ENCODE results near the gene OPCML.

The OPCML gene

DNA sequence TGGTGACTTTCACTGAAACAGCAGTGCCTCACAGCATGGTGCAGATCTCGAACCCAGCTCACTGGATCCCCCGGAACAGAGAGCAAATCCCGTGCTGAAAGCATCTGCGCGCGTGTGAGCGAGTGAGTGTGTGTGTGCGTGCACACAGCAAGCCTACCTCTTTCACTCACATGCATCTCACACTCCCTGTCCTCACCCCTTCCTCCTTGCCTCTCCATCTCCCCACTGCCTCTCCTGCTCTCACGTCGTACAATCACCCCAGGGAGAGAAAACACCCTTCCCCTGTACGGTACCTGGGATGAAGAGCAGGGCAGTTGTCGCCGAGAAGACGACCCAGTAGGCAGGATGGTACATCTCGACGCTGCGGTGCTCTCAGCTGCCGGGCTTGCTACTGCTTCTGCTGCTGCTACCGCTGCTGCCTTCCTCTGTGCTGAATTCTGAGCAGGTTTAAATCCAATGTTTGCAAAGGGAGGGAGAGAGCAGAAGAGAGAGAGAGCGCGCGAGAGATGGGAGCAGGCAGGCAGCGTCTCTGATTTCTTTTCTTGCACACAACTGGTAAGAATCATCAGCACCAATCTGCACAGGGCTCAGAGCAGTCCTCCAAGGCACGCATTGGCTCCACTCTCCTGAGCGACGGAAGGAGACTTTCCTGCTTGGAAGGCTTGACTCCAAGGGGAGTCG is at the start of gene OPCML:
TSS of gene OPCML (minus strand) at position 531 of the 681 bp plus-strand sequence.
- H3K4me3 ChIP-seq (ENCODE audit: low read depth, low read length): peak within 1 kb of the TSS; percentile 77
- H3K27ac ChIP-seq (ENCODE audit: low read depth, low read length): no peak within 1 kb of the TSS

GRCh38 chr11:133581091-133581490 is 48.8 kb upstream of the OPCML start:
- H3K36me3 ChIP-seq (ENCODE audit: control insufficient read depth, insufficient read depth, low read length): no peaks in the 10 kb centered on the region
- peaks cover 17% of the 10 kb centered on the region for H3K4me1 ChIP-seq (ENCODE audit: control insufficient read depth, insufficient read depth, low read length)
- no peak overlapping the region for H3K4me3 ChIP-seq (ENCODE audit: low read depth, low read length)
- no peaks in the 10 kb centered on the region for H3K27me3 ChIP-seq (ENCODE audit: control insufficient read depth, insufficient read depth, low read length)
- no peak overlapping the region for H3K9ac ChIP-seq (ENCODE audit: low read length)
- no peaks in the 10 kb centered on the region for H3K9me3 ChIP-seq (ENCODE audit: control insufficient read depth, insufficient read depth, low read depth, low read length)
- H3K27ac ChIP-seq (ENCODE audit: low read depth, low read length): no peak overlapping the region

More for the DNA sequence above, at the start of gene OPCML:
- H3K9ac ChIP-seq (ENCODE audit: low read length): peak within 1 kb of the TSS; percentile 41
- peaks cover 42% of the 10 kb centered on the region for H3K4me1 ChIP-seq (ENCODE audit: control insufficient read depth, insufficient read depth, low read length)
- H3K27me3 ChIP-seq (ENCODE audit: control insufficient read depth, insufficient read depth, low read length): peaks cover 56% of the 10 kb centered on the region
- no peaks in the 10 kb centered on the region for H3K9me3 ChIP-seq (ENCODE audit: control insufficient read depth, insufficient read depth, low read depth, low read length)
- no peaks in the 10 kb centered on the region for H3K36me3 ChIP-seq (ENCODE audit: control insufficient read depth, insufficient read depth, low read length)

GRCh38 chr11:133579165-133580031 is 47.1 kb upstream of the OPCML start:
- Histone ChIP-seq H3K27ac (ENCODE audit: low read depth, low read length) (no peak overlapping the region), H3K4me3 (ENCODE audit: low read depth, low read length) (no peak overlapping the region), H3K9me3 (ENCODE audit: control insufficient read depth, insufficient read depth, low read depth, low read length) (no peaks in the 10 kb centered on the region), H3K4me1 (ENCODE audit: control insufficient read depth, insufficient read depth, low read length) (peaks cover 22% of the 10 kb centered on the region), H3K27me3 (ENCODE audit: control insufficient read depth, insufficient read depth, low read length) (no peaks in the 10 kb centered on the region), H3K9ac (ENCODE audit: low read length) (no peak overlapping the region), H3K36me3 (ENCODE audit: control insufficient read depth, insufficient read depth, low read length) (no peaks in the 10 kb centered on the region)

DNA sequence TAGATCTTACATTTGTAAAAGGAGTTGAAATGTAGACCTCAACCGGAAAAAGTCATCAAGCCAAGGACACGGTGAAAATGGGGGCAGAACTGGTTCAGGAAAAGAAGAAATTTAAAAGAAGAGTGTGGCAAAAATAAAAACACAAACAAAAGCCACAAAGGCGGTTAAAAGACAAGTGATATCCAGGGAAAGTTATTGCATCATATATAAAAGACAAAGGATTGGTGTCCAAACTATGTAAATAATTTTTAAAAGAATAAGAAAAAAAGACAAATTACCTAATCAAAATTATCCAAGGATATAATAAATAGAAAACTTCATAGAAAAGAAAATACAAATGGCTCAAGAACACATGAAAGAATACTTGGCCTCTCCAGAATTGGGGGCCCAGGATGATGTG is 45.1 kb upstream of the OPCML start:
- Histone ChIP-seq H3K9ac (ENCODE audit: low read length) (no peak overlapping the region), H3K9me3 (ENCODE audit: control insufficient read depth, insufficient read depth, low read depth, low read length) (no peaks in the 10 kb centered on the region), H3K36me3 (ENCODE audit: control insufficient read depth, insufficient read depth, low read length) (no peaks in the 10 kb centered on the region), H3K27me3 (ENCODE audit: control insufficient read depth, insufficient read depth, low read length) (no peaks in the 10 kb centered on the region), H3K4me3 (ENCODE audit: low read depth, low read length) (no peak overlapping the region), H3K4me1 (ENCODE audit: control insufficient read depth, insufficient read depth, low read length) (peaks cover 20% of the 10 kb centered on the region), H3K27ac (ENCODE audit: low read depth, low read length) (no peak overlapping the region)

GRCh38 chr11:133576351-133576750 is 44.0 kb upstream of the OPCML start:
- Histone ChIP-seq H3K9ac (ENCODE audit: low read length) (no peak overlapping the region), H3K4me3 (ENCODE audit: low read depth, low read length) (no peak overlapping the region), H3K4me1 (ENCODE audit: control insufficient read depth, insufficient read depth, low read length) (peaks cover 20% of the 10 kb centered on the region), H3K36me3 (ENCODE audit: control insufficient read depth, insufficient read depth, low read length) (no peaks in the 10 kb centered on the region), H3K9me3 (ENCODE audit: control insufficient read depth, insufficient read depth, low read depth, low read length) (no peaks in the 10 kb centered on the region), H3K27ac (ENCODE audit: low read depth, low read length) (no peak overlapping the region), H3K27me3 (ENCODE audit: control insufficient read depth, insufficient read depth, low read length) (no peaks in the 10 kb centered on the region)

DNA sequence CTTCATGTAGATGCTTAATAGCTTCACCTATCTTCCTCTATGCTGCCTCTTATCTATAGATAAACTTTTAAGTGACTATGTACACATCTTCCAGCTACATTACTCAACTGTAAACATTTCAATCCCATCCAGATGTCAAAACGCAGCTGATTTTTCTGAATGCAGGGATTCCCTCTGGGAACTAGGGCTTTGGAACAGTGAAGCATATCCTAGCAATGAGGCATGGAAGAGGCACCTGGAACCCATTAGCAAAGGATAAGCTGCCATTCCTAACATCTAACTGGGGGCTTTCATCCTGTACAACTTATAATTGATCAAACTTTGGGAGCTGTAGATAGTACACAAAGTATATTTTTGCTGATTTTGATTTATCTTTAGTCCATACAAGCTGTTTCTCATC is 40.8 kb upstream of the OPCML start:
- no peak overlapping the region for H3K27ac ChIP-seq (ENCODE audit: low read depth, low read length)
- H3K4me3 ChIP-seq (ENCODE audit: low read depth, low read length): no peak overlapping the region
- H3K4me1 ChIP-seq (ENCODE audit: control insufficient read depth, insufficient read depth, low read length): peaks cover 5% of the 10 kb centered on the region; the same call in 1 of the 2 replicates
- H3K36me3 ChIP-seq (ENCODE audit: control insufficient read depth, insufficient read depth, low read length): no peaks in the 10 kb centered on the region
- H3K27me3 ChIP-seq (ENCODE audit: control insufficient read depth, insufficient read depth, low read length): no peaks in the 10 kb centered on the region
- no peak overlapping the region for H3K9ac ChIP-seq (ENCODE audit: low read length)
- no peaks in the 10 kb centered on the region for H3K9me3 ChIP-seq (ENCODE audit: control insufficient read depth, insufficient read depth, low read depth, low read length)

DNA sequence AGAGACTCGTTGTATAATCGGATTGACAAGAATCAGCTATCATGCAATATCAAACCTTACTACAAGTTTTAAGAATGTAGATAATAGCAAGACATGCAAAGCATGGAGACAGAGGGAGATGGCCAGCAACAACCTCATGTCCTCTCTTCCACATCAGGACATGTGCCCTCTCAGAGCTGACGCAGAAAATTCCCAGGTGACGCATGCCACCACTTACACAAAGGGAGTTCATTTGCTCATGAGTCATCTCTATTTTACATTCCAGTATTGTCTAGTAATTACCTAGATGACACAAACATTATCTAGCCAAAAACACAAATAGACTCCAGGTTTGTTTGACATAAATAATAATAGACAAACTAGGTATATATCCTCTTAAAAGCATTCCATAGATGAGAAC is 38.1 kb upstream of the OPCML start:
- Histone ChIP-seq H3K27me3 (ENCODE audit: control insufficient read depth, insufficient read depth, low read length) (no peaks in the 10 kb centered on the region), H3K4me1 (ENCODE audit: control insufficient read depth, insufficient read depth, low read length) (peaks cover 4% of the 10 kb centered on the region; the same call in 1 of the 2 replicates), H3K36me3 (ENCODE audit: control insufficient read depth, insufficient read depth, low read length) (no peaks in the 10 kb centered on the region), H3K27ac (ENCODE audit: low read depth, low read length) (no peak overlapping the region), H3K9ac (ENCODE audit: low read length) (no peak overlapping the region), H3K4me3 (ENCODE audit: low read depth, low read length) (no peak overlapping the region), H3K9me3 (ENCODE audit: control insufficient read depth, insufficient read depth, low read depth, low read length) (no peaks in the 10 kb centered on the region)

DNA sequence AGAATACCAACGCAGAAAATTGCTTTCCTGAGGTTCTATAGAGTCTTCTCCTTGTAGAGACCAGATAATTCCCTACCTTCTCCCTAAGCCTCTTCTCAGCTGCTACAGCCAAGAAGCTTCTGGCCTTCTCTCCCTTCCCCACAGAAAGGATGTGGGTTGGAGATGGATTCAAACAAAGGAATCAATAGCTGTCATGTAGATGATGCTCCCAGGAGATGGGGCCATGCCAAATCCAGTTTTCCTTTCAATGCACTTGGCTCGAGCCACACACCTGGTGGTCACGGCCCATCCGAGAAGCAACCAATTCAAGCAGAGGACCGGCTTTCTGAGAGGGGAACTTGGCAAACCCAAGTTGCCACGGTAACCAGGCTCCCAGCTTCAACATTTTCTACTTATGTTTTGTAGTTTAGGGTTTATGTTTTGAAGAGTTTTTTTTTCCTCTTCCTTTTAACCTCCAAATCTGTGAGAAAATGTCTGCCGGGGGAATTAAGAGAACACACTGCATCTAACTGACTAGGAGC is 31.3 kb upstream of the OPCML start:
- Histone ChIP-seq H3K27ac (ENCODE audit: low read depth, low read length) (no peak overlapping the region), H3K9me3 (ENCODE audit: control insufficient read depth, insufficient read depth, low read depth, low read length) (no peaks in the 10 kb centered on the region), H3K27me3 (ENCODE audit: control insufficient read depth, insufficient read depth, low read length) (no peaks in the 10 kb centered on the region), H3K9ac (ENCODE audit: low read length) (no peak overlapping the region), H3K36me3 (ENCODE audit: control insufficient read depth, insufficient read depth, low read length) (no peaks in the 10 kb centered on the region), H3K4me3 (ENCODE audit: low read depth, low read length) (no peak overlapping the region), H3K4me1 (ENCODE audit: control insufficient read depth, insufficient read depth, low read length) (no peaks in the 10 kb centered on the region)

DNA sequence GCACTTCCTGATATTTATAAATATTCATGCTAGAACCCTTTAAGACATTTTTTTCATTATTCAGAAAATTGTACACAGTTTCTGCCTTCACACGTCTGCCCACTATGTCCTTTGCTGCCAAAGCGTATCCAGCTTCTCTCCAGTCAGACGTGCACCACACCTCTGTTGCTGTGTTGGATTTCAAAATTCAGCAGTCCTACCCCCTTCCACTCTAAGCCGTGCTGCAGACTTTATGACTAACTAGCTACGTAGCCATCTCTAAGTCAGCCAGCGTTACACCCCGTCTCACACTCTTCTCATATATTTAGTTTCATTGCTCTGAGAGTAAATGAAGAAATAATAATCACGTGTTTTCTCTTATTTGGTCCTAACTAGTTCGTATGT is 28.2 kb upstream of the OPCML start:
- Histone ChIP-seq H3K27me3 (ENCODE audit: control insufficient read depth, insufficient read depth, low read length) (no peaks in the 10 kb centered on the region), H3K4me3 (ENCODE audit: low read depth, low read length) (no peak overlapping the region), H3K36me3 (ENCODE audit: control insufficient read depth, insufficient read depth, low read length) (no peaks in the 10 kb centered on the region), H3K9me3 (ENCODE audit: control insufficient read depth, insufficient read depth, low read depth, low read length) (no peaks in the 10 kb centered on the region), H3K9ac (ENCODE audit: low read length) (no peak overlapping the region), H3K27ac (ENCODE audit: low read depth, low read length) (no peak overlapping the region), H3K4me1 (ENCODE audit: control insufficient read depth, insufficient read depth, low read length) (no peaks in the 10 kb centered on the region)

DNA sequence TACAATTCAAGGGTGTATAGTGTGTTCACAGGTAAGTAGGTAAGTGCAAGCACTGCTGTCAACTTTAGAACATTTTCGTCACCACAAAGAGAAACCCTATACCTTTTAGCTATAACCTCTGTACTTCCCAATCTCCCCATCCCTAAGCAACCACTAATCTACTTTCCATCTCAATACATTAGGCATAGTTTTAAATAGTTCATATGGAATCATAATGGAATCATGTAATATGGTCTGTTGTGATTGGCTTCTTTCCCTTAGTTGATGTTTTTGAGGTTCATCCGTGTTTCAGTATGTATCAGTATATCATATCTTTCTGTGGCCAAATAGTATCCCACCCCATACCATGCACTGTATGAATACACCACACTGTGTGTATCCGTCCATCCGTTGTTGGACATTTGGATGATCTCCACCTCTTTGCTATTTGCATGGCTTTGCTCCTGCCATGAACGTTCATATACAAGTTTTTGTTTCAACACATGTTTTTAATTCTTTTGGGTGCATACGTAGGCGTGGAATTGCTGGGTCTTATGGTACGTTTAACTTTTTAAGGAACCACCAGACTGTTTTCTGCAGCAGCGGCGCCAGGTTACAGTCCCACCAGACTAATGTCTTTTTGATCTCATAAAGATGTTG is 27.7 kb upstream of the OPCML start:
- Histone ChIP-seq H3K9ac (ENCODE audit: low read length) (no peak overlapping the region), H3K27me3 (ENCODE audit: control insufficient read depth, insufficient read depth, low read length) (no peaks in the 10 kb centered on the region), H3K36me3 (ENCODE audit: control insufficient read depth, insufficient read depth, low read length) (no peaks in the 10 kb centered on the region)

GRCh38 chr11:133559382-133559781 is 27.1 kb upstream of the OPCML start:
- H3K4me3 ChIP-seq (ENCODE audit: low read depth, low read length): no peak overlapping the region
- no peak overlapping the region for H3K9ac ChIP-seq (ENCODE audit: low read length)
- H3K36me3 ChIP-seq (ENCODE audit: control insufficient read depth, insufficient read depth, low read length): no peaks in the 10 kb centered on the region
- no peaks in the 10 kb centered on the region for H3K27me3 ChIP-seq (ENCODE audit: control insufficient read depth, insufficient read depth, low read length)
- H3K4me1 ChIP-seq (ENCODE audit: control insufficient read depth, insufficient read depth, low read length): peaks cover 8% of the 10 kb centered on the region; the same call in 1 of the 2 replicates
- no peaks in the 10 kb centered on the region for H3K9me3 ChIP-seq (ENCODE audit: control insufficient read depth, insufficient read depth, low read depth, low read length)
- H3K27ac ChIP-seq (ENCODE audit: low read depth, low read length): no peak overlapping the region

More for the DNA sequence above, 27.7 kb upstream of the OPCML start:
- Histone ChIP-seq H3K4me1 (ENCODE audit: control insufficient read depth, insufficient read depth, low read length) (peaks cover 4% of the 10 kb centered on the region; the same call in 1 of the 2 replicates), H3K9me3 (ENCODE audit: control insufficient read depth, insufficient read depth, low read depth, low read length) (no peaks in the 10 kb centered on the region), H3K27ac (ENCODE audit: low read depth, low read length) (no peak overlapping the region), H3K4me3 (ENCODE audit: low read depth, low read length) (no peak overlapping the region)
